Esophagus muscularis mucosa (tissue), 4 donors: ENCODE data around the gene ANKRD29.

Source experiments
- CTCF ChIP-seq, 3 experiments: fragments of 200-600 bp in 2 of 3; fragments of 450-650 bp in 1 of 3; sonication (generic) in 2 of 3; IDR thresholded peaks; one replicate each; pipeline ENCODE4 v1.5.1; 2017 to 2019; ENCODE audit warnings: antibody characterized with exemption in 3 of 3, mild to moderate bottlenecking in 2 of 3, moderate library complexity in 1 of 3
- EP300 ChIP-seq: sonication (generic); formaldehyde crosslinking; IDR thresholded peaks from one replicate; pipeline ENCODE4 v1.6.1; 2017; ENCODE audit warnings: antibody characterized with exemption
- POLR2A ChIP-seq: fragments of 450-650 bp; IDR thresholded peaks from one replicate; pipeline ENCODE4 v1.6.1; 2017; ENCODE audit warnings: antibody characterized with exemption, moderate library complexity, mild to moderate bottlenecking, low read depth

GRCh38 chr18:23669804-23670405 is 7.2 kb upstream of the ANKRD29 start:
- TF ChIP-seq POLR2A (no peak), CTCF (IDR thresholded peaks at IDR 0.05) (no peak), EP300 (no peak)
